HG02763 (cell line): ENCODE data around the gene PRKAG2.
"Not testable (repeated sequence)": the region's sequence is repeated elsewhere in the genome, so short reads cannot be mapped to it uniquely, and the experiment has no call there.

ENCODE experiments used
- ATAC-seq: cut with Tn5 transposase; IDR thresholded peaks from one replicate; pipeline ENCODE4 v1.9.1; 2021; ENCODE audit warnings: mild to moderate bottlenecking, moderate library complexity; ENCODE audit not compliant: unreplicated experiment

PRKAG2 gene

DNA sequence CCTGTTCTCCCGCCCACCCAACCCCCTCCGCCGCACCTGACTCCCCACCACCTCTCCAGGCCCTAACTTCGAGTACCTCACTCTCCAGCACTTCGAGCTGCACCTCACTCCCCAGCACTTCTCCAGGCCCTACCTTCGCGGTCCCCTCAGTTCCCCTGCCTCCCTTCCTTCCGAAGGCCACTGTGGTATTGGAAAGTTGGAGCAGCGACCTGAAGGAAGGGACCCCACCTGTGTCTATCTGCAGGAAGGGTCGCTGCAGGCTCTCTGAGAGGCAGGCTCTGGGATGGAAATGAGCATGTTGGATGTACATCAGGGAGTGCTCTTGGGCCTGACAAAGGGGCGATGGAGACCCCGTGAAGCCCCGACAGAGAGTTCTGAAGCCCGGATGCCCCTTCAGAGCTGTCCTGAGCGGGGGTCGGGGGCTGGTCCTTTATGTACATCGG lies 122.2 kb downstream of the PRKAG2 start:
- no peak for ATAC-seq

GRCh38 chr7:151754142-151754590 lies 122.7 kb downstream of the PRKAG2 start:
- no peak for ATAC-seq

DNA sequence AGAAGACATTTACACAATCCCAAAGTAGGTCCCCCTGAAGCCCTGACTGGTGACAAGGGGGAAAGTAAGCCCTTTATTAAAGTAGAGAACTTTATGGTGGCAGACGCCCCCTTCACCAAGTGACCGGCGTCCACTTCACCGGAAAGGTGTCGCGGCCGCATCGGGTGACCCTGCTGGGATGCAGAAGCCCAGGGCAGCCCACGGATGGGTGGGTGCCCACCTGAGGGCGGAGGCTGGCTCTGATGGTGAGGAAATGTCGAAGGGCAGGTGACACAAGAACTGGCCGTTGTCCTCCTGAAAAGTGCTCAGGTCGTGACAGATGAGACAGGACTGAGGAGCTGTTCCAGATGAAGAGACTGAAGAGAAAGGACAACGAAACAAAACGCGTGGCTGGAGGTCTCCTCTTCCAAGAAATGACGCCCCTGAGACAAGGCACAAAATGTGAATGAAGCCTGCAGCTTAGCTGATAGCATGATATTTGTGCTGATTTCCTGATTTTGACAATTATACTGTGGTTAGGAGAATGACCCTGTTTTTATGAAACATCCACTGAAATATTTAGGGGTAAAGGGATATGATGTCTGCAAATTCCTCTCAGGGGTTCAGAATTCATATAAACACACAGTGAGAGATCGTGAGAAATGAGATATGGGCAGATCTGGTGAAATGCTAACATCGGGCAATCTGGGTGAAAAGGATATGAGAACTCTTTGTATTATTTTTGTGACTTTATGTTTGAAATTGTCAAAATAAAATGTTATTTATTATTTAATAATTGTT lies 123.9 kb downstream of the PRKAG2 start:
- ATAC-seq = no peak

DNA sequence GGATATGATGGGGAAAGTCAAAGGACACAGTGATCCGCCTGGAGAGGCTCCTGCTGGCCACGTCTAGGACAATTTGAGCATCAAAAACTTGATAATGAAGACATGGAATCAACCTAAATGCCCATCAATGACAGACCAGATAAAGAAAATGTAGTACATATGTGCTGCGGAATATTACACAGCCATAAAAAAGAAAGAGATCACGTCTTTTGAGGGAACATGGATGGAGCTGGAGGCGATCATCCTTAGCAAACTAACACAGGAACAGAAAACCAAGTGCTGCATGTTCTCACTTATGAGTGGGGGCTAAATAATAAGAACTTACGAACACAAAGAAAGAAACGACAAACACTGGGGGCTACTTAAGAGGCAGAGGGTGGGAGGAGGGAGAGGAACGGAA lies 124.9 kb downstream of the PRKAG2 start:
- ATAC-seq = no peak

- ATAC-seq = no peak
Observed at GRCh38 chr7:151748733-151749132, 128.2 kb downstream of the PRKAG2 start.

GRCh38 chr7:151748021-151748420 lies 128.9 kb downstream of the PRKAG2 start:
- ATAC-seq = not testable (repeated sequence)

DNA sequence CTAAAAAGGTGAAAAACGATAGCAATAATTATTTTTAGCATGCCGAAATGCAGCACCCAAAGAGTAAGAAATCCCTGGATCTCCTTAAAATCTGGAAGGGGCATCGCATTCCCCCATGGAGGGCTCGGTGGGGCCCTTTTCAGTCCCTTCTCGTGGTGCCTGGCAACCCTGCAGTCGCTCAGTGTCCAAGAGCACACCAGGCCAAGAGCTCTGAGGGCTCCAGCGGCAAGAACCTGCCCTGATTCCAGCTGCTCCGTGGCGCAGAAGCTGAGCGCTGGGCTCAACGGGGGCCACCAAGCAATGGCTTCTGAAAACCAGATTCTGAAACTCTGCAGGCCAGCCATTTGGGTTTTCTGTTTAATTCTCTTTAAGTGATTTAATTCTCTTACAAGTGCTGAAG lies 131.2 kb downstream of the PRKAG2 start:
- no peak for ATAC-seq

DNA sequence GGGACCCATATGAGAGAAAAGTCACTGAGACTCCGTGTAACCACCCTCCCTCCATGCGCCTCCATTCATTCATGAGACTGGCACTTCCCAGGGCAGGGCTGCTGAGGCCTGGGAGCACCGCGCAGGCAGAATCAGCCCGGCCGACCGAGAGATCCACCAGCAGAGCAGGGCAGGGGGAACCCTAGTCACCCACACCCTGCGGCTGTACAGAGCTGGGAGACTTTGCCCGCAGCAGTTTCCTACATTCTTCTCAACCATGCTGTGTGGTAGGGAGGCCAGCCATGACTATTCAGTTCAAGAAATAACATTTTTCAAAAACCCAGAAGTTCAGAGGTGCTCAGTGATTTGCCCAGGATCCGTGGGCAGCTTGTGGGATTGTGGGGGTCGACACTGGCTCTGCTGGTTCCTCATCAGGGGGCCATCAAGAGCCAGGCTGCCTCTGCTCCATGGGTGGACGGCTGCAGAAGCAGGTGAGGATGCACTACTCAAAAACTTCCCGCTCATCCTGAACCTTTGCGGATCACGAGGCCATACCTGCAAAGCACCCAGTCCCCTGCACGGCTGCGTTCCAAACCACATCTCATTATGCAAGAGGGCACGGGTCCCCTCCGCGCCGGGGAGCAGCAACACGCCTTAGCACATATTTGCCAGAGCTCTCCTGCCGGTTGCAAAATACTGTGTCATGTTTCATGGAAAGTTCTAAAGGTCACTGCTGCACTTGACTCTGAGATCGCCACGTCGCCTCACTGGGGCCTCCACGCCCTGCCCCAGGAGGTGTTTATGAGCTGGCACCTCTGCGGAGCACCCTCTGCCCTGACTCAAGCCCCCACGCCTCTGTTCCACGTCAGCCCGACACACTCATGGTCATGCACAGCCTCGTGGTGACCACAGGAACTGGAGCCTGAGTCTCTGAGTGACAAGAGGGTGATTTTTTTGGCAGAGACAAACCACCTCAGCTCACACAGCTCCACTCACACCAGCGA lies 132.0 kb downstream of the PRKAG2 start:
- ATAC-seq = no peak

DNA sequence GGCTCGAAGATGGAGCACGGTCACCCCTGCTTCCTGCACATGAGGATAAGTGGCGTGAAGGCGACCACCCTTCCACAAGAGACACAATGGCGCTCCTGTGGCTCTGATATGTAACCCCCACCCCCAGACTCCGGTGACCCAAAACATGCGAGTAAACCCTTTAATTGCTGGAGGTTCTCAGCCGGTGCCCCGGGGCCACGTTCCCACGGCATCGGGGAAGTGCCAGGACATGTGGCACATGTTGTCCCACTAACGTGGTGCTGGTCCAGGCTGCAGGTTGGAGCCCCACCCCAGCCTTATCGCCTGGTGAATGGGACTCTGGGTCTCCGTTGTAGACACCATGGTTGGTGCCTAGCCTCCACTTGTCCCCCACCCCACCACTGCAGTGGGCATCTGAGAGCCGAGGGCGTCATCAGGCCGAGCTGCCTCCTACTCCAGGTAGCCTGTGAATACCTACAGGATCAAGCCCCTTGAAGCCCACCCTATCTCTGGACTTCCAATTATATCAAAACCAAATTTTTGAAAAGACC lies 132.8 kb downstream of the PRKAG2 start:
- ATAC-seq = no peak

DNA sequence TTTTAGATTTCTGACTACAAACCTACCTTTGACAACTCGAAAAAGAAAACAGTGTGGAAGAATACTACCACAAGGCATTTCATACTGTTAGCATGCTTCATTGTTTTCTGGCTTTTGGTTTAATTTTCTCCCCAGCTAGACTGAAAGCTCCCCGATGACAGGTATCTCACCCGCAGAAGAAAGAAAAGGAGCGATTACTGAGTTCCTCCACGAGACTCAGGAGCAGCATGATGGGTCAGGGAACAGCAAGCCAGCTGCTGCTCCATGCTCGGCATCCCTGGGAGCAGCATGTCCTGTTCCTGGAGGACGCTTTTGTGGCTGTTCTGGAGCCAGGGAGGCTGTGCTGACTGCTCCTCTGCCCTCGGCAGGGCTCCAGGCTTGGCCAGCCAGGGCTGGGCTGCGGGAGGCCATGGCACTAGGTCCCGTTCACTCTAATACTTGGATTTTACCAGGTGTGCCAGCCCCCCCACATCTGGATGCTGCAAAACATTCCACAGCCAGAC lies 133.4 kb downstream of the PRKAG2 start:
- no peak for ATAC-seq

DNA sequence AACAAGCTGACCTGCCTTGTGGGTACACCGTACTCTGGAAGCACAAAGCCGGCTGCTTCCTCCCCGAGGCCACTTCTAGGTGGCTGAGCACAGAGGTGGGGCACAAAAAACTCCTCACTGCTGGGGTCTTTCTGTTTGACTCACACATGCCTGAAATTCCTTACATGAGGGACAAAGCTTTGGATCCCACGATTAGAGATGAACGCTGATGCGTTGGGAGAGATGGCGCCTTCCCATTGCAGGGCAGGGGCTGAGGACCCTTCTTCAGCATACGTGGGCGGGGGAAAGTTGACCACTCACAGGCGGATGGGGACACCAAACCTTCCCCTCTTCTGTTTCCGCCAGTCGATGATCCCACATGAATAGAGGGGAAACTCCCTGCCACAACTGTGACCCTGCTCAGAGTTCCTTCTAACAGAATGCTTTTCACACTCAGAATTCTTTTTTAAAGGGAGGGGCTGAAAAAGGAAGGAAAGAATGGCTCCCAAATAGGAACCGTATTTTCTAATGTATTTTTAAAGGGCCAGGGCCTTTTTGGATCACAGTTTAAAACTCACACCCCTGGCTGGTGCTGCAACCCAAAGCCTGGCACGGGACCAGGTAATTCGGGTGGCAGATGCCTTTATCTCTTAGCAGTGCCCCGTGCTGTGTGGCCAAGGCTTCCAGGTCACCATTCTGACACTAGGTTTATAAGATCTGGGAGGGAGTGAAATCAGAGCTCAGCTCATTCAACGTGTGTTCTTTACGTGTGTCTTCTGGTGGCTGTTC lies 134.0 kb downstream of the PRKAG2 start:
- ATAC-seq = no peak

- ATAC-seq = no peak
Observed at GRCh38 chr7:151741585-151741984, 135.3 kb downstream of the PRKAG2 start.

DNA sequence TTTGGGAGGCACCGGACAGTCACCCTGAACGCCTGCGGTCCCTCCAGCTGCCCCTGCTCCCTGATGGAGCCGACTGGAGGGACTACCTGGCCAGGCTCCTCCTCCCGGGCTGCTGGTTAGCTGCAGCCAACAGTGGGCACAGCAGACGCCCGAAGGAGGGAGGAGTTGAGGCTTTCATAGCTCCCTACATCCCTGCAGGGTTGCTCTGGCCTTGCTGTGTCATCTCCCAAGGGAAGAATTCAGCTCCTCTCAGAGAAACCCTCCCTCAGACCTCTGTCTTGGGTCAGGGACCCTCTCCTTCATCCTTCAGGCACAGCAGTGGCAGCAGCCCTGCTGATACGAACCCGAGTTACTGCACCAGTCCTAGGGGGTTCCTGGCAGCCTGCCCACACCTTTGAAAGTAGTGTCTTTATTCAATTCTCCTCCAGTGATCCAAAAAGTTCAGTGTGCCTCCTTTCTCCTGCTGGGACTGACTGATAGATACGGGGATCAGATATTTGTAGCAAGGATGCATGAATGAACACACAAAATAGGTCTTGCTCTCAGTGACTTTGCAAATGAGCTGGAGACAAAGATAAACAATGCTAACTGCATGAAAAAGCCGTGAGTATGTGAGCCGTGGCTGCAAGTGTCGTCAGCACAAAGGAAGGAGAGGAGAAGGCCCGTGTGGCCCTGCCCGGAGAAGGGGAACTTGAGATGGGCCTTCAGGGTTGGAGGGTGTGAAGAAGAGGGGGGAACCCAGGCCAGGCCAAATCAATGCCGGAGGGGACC lies 136.6 kb downstream of the PRKAG2 start:
- no peak for ATAC-seq

- no peak for ATAC-seq
Observed at GRCh38 chr7:151738925-151739324, 138.0 kb downstream of the PRKAG2 start.

GRCh38 chr7:151736403-151736909 lies 140.5 kb downstream of the PRKAG2 start:
- ATAC-seq = no peak

DNA sequence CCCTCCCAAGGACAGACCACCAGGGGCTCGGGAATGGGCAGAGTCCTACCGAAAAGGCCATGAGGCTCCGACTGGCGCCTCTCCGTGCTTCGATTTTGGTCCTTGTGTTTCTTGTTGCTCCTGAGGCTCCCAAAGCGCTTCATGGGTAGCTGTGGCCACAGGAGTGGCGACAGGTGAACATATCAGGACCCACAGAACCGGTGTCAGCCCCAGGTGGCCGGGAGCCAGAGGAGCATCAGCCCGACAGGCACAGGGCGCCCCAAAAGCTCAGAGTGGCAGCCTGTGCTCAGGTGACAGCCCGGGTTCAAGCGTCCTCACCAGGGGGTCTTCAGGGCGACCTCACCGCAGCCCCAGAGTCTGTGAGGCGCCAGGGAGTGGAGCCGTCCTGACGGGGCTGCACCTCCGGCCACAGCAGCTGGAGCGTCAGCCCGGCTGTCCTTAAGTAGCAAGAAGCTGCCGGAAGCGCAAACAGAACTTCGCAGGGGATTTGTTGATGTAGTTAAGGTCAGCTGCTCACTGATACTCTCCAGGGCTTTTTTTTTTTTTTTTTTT lies 141.0 kb downstream of the PRKAG2 start:
- ATAC-seq = no peak

- ATAC-seq = no peak
Observed at GRCh38 chr7:151735186-151735850, 141.6 kb downstream of the PRKAG2 start.

GRCh38 chr7:151732834-151733592 lies 143.9 kb downstream of the PRKAG2 start:
- no peak for ATAC-seq
